GM18907 (cell line): Measurements from ENCODE around the gene NOX5.

Source experiments
- ATAC-seq: cut with Tn5 transposase; IDR thresholded peaks from one replicate; pipeline ENCODE4 v1.9.1; 2021; ENCODE audit warnings: mild to moderate bottlenecking, moderate library complexity; ENCODE audit not compliant: unreplicated experiment

Gene NOX5

GRCh38 chr15:68990992-68991500 lies 23.4 kb upstream of the NOX5 start:
- ATAC-seq: no peak

- ATAC-seq: no peak
Measured at GRCh38 chr15:68991723-68992122, 22.8 kb upstream of the NOX5 start.

GRCh38 chr15:68992696-68993095 lies 21.8 kb upstream of the NOX5 start:
- ATAC-seq: no peak

GRCh38 chr15:68993276-68993675 lies 21.2 kb upstream of the NOX5 start:
- no peak for ATAC-seq

GRCh38 chr15:68994149-68994548 lies 20.3 kb upstream of the NOX5 start:
- no peak for ATAC-seq

GRCh38 chr15:68994981-68995761 lies 19.3 kb upstream of the NOX5 start:
- ATAC-seq: no peak

GRCh38 chr15:68997050-68997449 lies 17.4 kb upstream of the NOX5 start:
- no peak for ATAC-seq

- no peak for ATAC-seq
Measured at GRCh38 chr15:68997930-68998777, 16.3 kb upstream of the NOX5 start.

- no peak for ATAC-seq
Measured at GRCh38 chr15:68999091-68999490, 15.4 kb upstream of the NOX5 start.

- ATAC-seq: no peak
Measured at GRCh38 chr15:69000091-69000490, 14.4 kb upstream of the NOX5 start.

GRCh38 chr15:69000725-69001503 lies 13.6 kb upstream of the NOX5 start:
- ATAC-seq: no peak

- ATAC-seq: no peak
Measured at GRCh38 chr15:69002783-69003182, 11.7 kb upstream of the NOX5 start.

GRCh38 chr15:69004011-69004410 lies 10.5 kb upstream of the NOX5 start:
- ATAC-seq: no peak

- no peak for ATAC-seq
Measured at GRCh38 chr15:69008056-69008455, 6.4 kb upstream of the NOX5 start.

- ATAC-seq: no peak
Measured at GRCh38 chr15:69009341-69009740, 5.2 kb upstream of the NOX5 start.

GRCh38 chr15:69011641-69012040 lies 2.9 kb upstream of the NOX5 start:
- no peak for ATAC-seq

GRCh38 chr15:69012761-69013364 lies 1.6 kb upstream of the NOX5 start:
- ATAC-seq: no peak

- no peak for ATAC-seq
Measured at GRCh38 chr15:69013726-69014406, 629 bp upstream of the NOX5 start.

- ATAC-seq: no peak
Measured at GRCh38 chr15:69015591-69015990, 1.1 kb downstream of the NOX5 start.

GRCh38 chr15:69016021-69016595 lies 1.6 kb downstream of the NOX5 start:
- ATAC-seq: no peak
